GM18867 (cell line): ENCODE measurements around the gene ATP5PO.
"Not testable (repeated sequence)": the region's sequence is repeated elsewhere in the genome, so short reads cannot be mapped to it uniquely, and the experiment has no call there.

ENCODE experiments used
- ATAC-seq: cut with Tn5 transposase; IDR thresholded peaks from one replicate; pipeline ENCODE4 v1.9.1; 2021; ENCODE audit warnings: mild to moderate bottlenecking, moderate library complexity; ENCODE audit not compliant: unreplicated experiment

ATP5PO gene

GRCh38 chr21:33872881-33873515 is 42.6 kb downstream of the ATP5PO start:
- ATAC-seq, result no peak

GRCh38 chr21:33871171-33871570 is 44.4 kb downstream of the ATP5PO start:
- no peak for ATAC-seq

- ATAC-seq, result no peak
Observed at GRCh38 chr21:33870768-33871167, 44.8 kb downstream of the ATP5PO start.

- no peak for ATAC-seq
Observed at GRCh38 chr21:33869873-33870272, 45.7 kb downstream of the ATP5PO start.

- ATAC-seq, result not testable (repeated sequence)
Observed at GRCh38 chr21:33867868-33868267, 47.7 kb downstream of the ATP5PO start.

GRCh38 chr21:33866826-33867225 is 48.8 kb downstream of the ATP5PO start:
- ATAC-seq, result no peak

- no peak for ATAC-seq
Observed at GRCh38 chr21:33865996-33866575, 49.5 kb downstream of the ATP5PO start.

- no peak for ATAC-seq
Observed at GRCh38 chr21:33865176-33865575, 50.4 kb downstream of the ATP5PO start.

- ATAC-seq, result no peak
Observed at GRCh38 chr21:33864150-33864549, 51.5 kb downstream of the ATP5PO start.

- ATAC-seq, result not testable (repeated sequence)
Observed at GRCh38 chr21:33863191-33863590, 52.4 kb downstream of the ATP5PO start.

- ATAC-seq, result no peak
Observed at GRCh38 chr21:33861125-33861524, 54.5 kb downstream of the ATP5PO start.

GRCh38 chr21:33860332-33860879 is 55.2 kb downstream of the ATP5PO start:
- no peak for ATAC-seq

GRCh38 chr21:33859373-33860102 is 56.1 kb downstream of the ATP5PO start:
- no peak for ATAC-seq

- ATAC-seq, result no peak
Observed at GRCh38 chr21:33858667-33859372, 56.8 kb downstream of the ATP5PO start.

- ATAC-seq, result no peak
Observed at GRCh38 chr21:33857846-33858666, 57.5 kb downstream of the ATP5PO start.

GRCh38 chr21:33856893-33857527 is 58.6 kb downstream of the ATP5PO start:
- no peak for ATAC-seq

- ATAC-seq, result no peak
Observed at GRCh38 chr21:33855190-33855589, 60.4 kb downstream of the ATP5PO start.

GRCh38 chr21:33854604-33855003 is 61.0 kb downstream of the ATP5PO start:
- no peak for ATAC-seq
